ENCODE data around the gene METTL23. TPM values are rescaled to one million over a fixed set of nuclear protein-coding genes. Genes with fewer than 3 reads are reported as not detected.

METTL23 gene
- total and polyA plus RNA-seq, 2 donors (not counting 3 experiments of a cell fraction or from before 2014, with no cell fraction given), result 19.5 to 33.4 TPM

GRCh38 chr17:76716839-76717215, 9.8 kb upstream of the METTL23 start:
- no TSS peak for BruUV-seq (replicated peaks)
- DNase-seq (ENCODE audit: low read depth, low spot score), result no peak
- TF ChIP-seq CTCF (IDR thresholded peaks at IDR 0.05; ENCODE audit: extremely low read depth in 1 of 2, insufficient read depth in 1 of 2, low read depth in 1 of 2, low read length in 2 of 2) (no peak), MAX (IDR thresholded peaks at IDR 0.05; ENCODE audit: insufficient read depth, insufficient read length) (no peak), MYC (IDR thresholded peaks at IDR 0.05; ENCODE audit: low read depth, low read length) (no peak), EZH2 (IDR thresholded peaks at IDR 0.05; ENCODE audit: borderline replicate concordance, low read depth, low read length, severe bottlenecking) (no peak), FOS (IDR thresholded peaks at IDR 0.05; ENCODE audit: borderline replicate concordance, insufficient read depth, low read length) (no peak), POLR2A (IDR thresholded peaks at IDR 0.05; ENCODE audit: low read depth, low read length) (no peak), POLR2AphosphoS5 (IDR thresholded peaks at IDR 0.05; ENCODE audit: insufficient read depth, low read depth, low read length) (no peak), JUN (IDR thresholded peaks at IDR 0.05; ENCODE audit: borderline replicate concordance, insufficient read depth, insufficient read length, low read depth) (no peak), GATA2 (IDR thresholded peaks at IDR 0.05; ENCODE audit: insufficient read depth, insufficient read length, low read depth, low read length) (no peak)
- H3K36me3 ChIP-seq (ENCODE audit: control insufficient read depth in 2 of 2, extremely low read depth in 1 of 2, insufficient read depth in 2 of 2, low read length in 2 of 2), result peaks cover 21 to 41% of the 10 kb centered on the region in 2 experiments
- no peak overlapping the region for H2AFZ ChIP-seq (ENCODE audit: low read depth, low read length)
- no peak overlapping the region for H3K9ac ChIP-seq (replicated peaks; ENCODE audit: extremely low read depth, insufficient read depth, low read length)
- H3K27ac ChIP-seq (ENCODE audit: insufficient read depth, low read depth, low read length), result peak overlapping the region; percentile 55
- H3K4me3 ChIP-seq (replicated peaks in 1 of 3; ENCODE audit: insufficient read depth in 1 of 3, low read depth in 1 of 3, low read length in 3 of 3), result no peak overlapping the region
- no peak overlapping the region for H3K4me2 ChIP-seq (ENCODE audit: insufficient read depth, low read length)
- H3K4me1 ChIP-seq (ENCODE audit: control insufficient read depth, extremely low read depth, insufficient read depth, low read length), result peaks cover 7% of the 10 kb centered on the region
- ChIA-PET POLR2A (no interaction called here), CTCF (interaction anchor here (0.8 to 4.7 kb wide), 10 partner anchors 8 to 258 kb away, joined by 3 to 30 read pairs (median 4); partner anchors contain the start of genes JMJD6 and METTL23)
- no peak for FAIRE-seq
- H3K9me3 ChIP-seq (replicated peaks; ENCODE audit: control insufficient read depth, insufficient read depth, low read length), result no peaks in the 10 kb centered on the region
- peaks cover 11% of the 10 kb centered on the region for H3K79me2 ChIP-seq (ENCODE audit: control insufficient read depth, insufficient read depth, low read length)
- dilution Hi-C loops (cut with MboI; ENCODE audit: extremely low pct_ligation_motif_present, low sequenced_read_pairs) (no loop called here), intact Hi-C loops (cut with micrococcal nuclease) (loop anchor here (10.0 kb wide), 1 partner anchor 192 kb away; no protein-coding TSS in a partner anchor)
- no peaks in the 10 kb centered on the region for H3K9me1 ChIP-seq (replicated peaks; ENCODE audit: control insufficient read depth, extremely low read depth, insufficient read depth, low read length)
- H3K27me3 ChIP-seq (ENCODE audit: control insufficient read depth in 2 of 2, insufficient read depth in 2 of 2, low read length in 2 of 2), result no peaks in the 10 kb centered on the region
- no peaks in the 10 kb centered on the region for H4K20me1 ChIP-seq (replicated peaks; ENCODE audit: control insufficient read depth, extremely low read depth, insufficient read depth, low read length)

Data from endothelial cell of umbilical vein (primary cell).